Stomach (tissue), 9 donors: ENCODE measurements around the gene ACKR3. TPM values are rescaled to one million over a fixed set of nuclear protein-coding genes. Genes with fewer than 3 reads are reported as not detected.
A peak's percentile ranks its signal among the peaks of the same experiment; 100 is the strongest.

Source experiments
- DNase-seq, 2 donors: peaks; one replicate each; pipeline versions ENCODE4 v3.0.0 to v3.0.0-alpha.2; 2013 to 2019
- H3K27ac ChIP-seq, 5 donors: fragments of 200-600 bp in 4 of 5; sonication (generic) in 4 of 5; one replicate each; pipeline ENCODE4 v1.5.1; 2013 to 2019; ENCODE audit warnings: mild to moderate bottlenecking in 1 of 5, moderate library complexity in 1 of 5
- H3K27me3 ChIP-seq, 3 donors: fragments of 200-600 bp; sonication (generic); one replicate each; pipeline ENCODE4 v1.5.1; 2017 to 2019; ENCODE audit warnings: mixed run types in 1 of 3
- H3K36me3 ChIP-seq, 4 donors: fragments of 200-600 bp; sonication (generic); 1 replicate in 3 of 4; 2 replicates in 1 of 4; pipeline ENCODE4 v1.5.1; 2016 to 2019
- H3K4me1 ChIP-seq, 4 donors: fragments of 200-600 bp; sonication (generic); one replicate each; pipeline ENCODE4 v1.5.1; 2016 to 2019
- H3K4me3 ChIP-seq, 4 donors: fragments of 200-600 bp; sonication (generic) in 3 of 4; one replicate each; pipeline ENCODE4 v1.5.1; 2016 to 2019; ENCODE audit warnings: mild to moderate bottlenecking in 1 of 4
- H3K9me3 ChIP-seq, 4 donors: fragments of 200-600 bp; sonication (generic); one replicate each; pipeline ENCODE4 v1.5.1; 2016 to 2019
- CTCF ChIP-seq, 7 experiments: fragments of 450-650 bp in 4 of 7; fragments of 200-600 bp in 3 of 7; sonication (generic) in 3 of 7; IDR thresholded peaks; one replicate each; pipeline ENCODE4 v1.5.1; 2016 to 2019; ENCODE audit warnings: antibody characterized with exemption in 7 of 7, control low read depth in 2 of 7, mild to moderate bottlenecking in 1 of 7
- EP300 ChIP-seq: sonication (generic); formaldehyde crosslinking; IDR thresholded peaks from one replicate; pipeline ENCODE4 v1.6.1; 2017; ENCODE audit warnings: antibody characterized with exemption
- POLR2A ChIP-seq, 4 donors: fragments of 450-650 bp; IDR thresholded peaks; one replicate each; pipeline ENCODE4 v1.6.1; 2016; ENCODE audit warnings: antibody characterized with exemption in 4 of 4, control low read depth in 2 of 4, mild to moderate bottlenecking in 1 of 4, moderate library complexity in 1 of 4
- POLR2AphosphoS5 ChIP-seq, 3 donors: sonication (generic); formaldehyde crosslinking; IDR thresholded peaks; one replicate each; pipeline ENCODE4 v1.6.1; 2016; ENCODE audit warnings: antibody characterized with exemption in 3 of 3
- WGBS, 5 donors: extraction: QIAGEN DNeasy Blood & Tissue Kit in 3 of 5; methylation state at CpG; one replicate each; pipeline versions ENCODE4 v1.1.5 to v1.1.7; 2013 to 2018; 5-methylcytosine and 5-hydroxymethylcytosine counted together
- intact Hi-C: fragments of 100-400 bp; cut with DNase I; formaldehyde crosslinking; loops from one replicate; pipeline ENCODE4 v1.15.1; 2023; ENCODE audit warnings: low total_unique reads
- polyA plus RNA-seq, 3 donors: library from polyadenylated mRNA; stranded (reverse); fragments of 200-250 nt; gene quantifications; one replicate each; pipeline ENCODE4 v1.2.3, GENCODE V29; 2013
- total RNA-seq, 5 donors: library from RNA; depleted of rRNA; stranded (reverse); fragments of >200 nt; gene quantifications; one replicate each; pipeline versions ENCODE4 v1.1.0 to v1.2.3, GENCODE V29; 2014 to 2016
- donor health status: healthy with polysubstance abuse.
- donor health status: Bipolar disorder and iron deficiency.
- donor health status: healthy.

The ACKR3 gene
- total and polyA plus RNA-seq, 8 donors = 5.0 to 35.0 (median 10.4) TPM

DNA sequence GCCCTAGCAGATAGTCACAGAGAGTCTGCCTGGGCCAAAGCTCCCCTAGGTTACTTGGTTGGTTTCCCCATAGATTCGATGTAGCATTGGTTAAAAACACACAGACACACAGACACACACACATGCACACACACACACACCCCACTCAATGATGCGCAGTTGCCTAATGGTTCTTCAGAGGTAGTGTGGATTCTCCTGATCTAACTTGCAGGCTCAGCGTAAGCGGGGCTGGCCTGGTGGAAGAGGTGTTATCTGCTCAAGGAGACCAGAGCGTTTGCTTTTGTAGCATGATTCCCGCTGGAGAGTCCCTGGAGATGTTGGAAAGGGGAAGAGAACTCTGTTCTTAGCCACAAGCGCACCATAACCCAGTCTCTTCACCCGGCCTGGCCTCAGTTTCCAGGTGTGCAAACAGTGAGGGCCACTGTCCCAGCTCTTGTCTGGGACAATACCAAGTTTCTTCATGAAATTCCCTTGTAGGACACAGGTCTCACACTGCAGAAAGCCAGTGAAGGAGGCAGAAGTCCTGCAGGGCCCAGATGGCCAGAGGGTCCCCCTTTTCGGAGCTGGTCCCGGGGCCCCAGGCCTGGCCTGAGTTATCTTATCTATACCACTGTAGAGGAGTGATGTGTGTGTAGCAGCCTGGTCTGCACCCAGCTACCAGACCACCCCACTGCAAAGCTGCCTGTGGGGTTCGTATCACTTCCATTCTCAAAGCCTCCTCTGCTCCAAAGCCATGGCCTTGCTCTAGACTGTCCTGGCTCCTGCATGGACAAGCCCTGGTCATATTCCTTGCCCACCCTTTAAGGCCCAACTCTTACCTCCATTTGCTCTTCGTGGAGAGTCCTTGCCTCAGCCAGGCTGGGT, 3.7 kb downstream of the ACKR3 start:
- no peaks in the 10 kb centered on the region for H3K9me3 ChIP-seq
- no peaks in the 10 kb centered on the region for H3K36me3 ChIP-seq
- H3K27ac ChIP-seq = peak overlapping the region in 4 of 5 donors; percentile 2 to 93 (median 62)
- H3K27me3 ChIP-seq = no peaks in the 10 kb centered on the region
- TF ChIP-seq POLR2AphosphoS5 (IDR thresholded peaks at IDR 0.05) = no peak
- TF ChIP-seq POLR2A (IDR thresholded peaks at IDR 0.05) = no peak
- TF ChIP-seq EP300 = no peak
- TF ChIP-seq CTCF (IDR thresholded peaks at IDR 0.05) = no peak
- WGBS, 5 donors = 89 to 93% (median 91%) methylated on average over 12 of the region's 12 CpGs
- H3K4me3 ChIP-seq = peak overlapping the region in 2 of 4 donors; percentile 41 to 56
- H3K4me1 ChIP-seq = peaks cover 18 to 97% (median 71%) of the 10 kb centered on the region in 4 donors
- intact Hi-C loops = loop anchor here (10.0 kb wide), 1 partner anchor 228 kb away; no protein-coding TSS in a partner anchor
- DNase-seq = no peak

- peak overlapping the region in 3 of 5 donors; percentile 4 to 93 (median 22) for H3K27ac ChIP-seq
- no peaks in the 10 kb centered on the region for H3K9me3 ChIP-seq
- H3K4me3 ChIP-seq = peak overlapping the region in 1 of 4 donors; percentile 4
- no peaks in the 10 kb centered on the region for H3K36me3 ChIP-seq
- peaks cover 15 to 97% (median 71%) of the 10 kb centered on the region in 4 donors for H3K4me1 ChIP-seq
- DNase-seq = no peak
- 92 to 96% (median 95%) methylated on average over 14 of the region's 14 CpGs for WGBS, 5 donors
- TF ChIP-seq EP300 (no peak), POLR2AphosphoS5 (IDR thresholded peaks at IDR 0.05) (no peak), POLR2A (IDR thresholded peaks at IDR 0.05) (no peak), CTCF (IDR thresholded peaks at IDR 0.05) (no peak)
- no peaks in the 10 kb centered on the region for H3K27me3 ChIP-seq
- intact Hi-C loops = loop anchor here (10.0 kb wide), 1 partner anchor 229 kb away; no protein-coding TSS in a partner anchor
Measured at GRCh38 chr2:236574000-236574399, 4.4 kb downstream of the ACKR3 start.

GRCh38 chr2:236574424-236575145, 5.0 kb downstream of the ACKR3 start:
- Histone ChIP-seq H3K27ac (peak overlapping the region in 2 of 5 donors; percentile 22 to 93), H3K4me1 (peaks cover 16 to 97% (median 70%) of the 10 kb centered on the region in 4 donors), H3K4me3 (peak overlapping the region in 2 of 4 donors; percentile 4 to 13), H3K27me3 (no peaks in the 10 kb centered on the region), H3K9me3 (no peaks in the 10 kb centered on the region), H3K36me3 (no peaks in the 10 kb centered on the region)
- TF ChIP-seq POLR2A (IDR thresholded peaks at IDR 0.05) (no peak), EP300 (no peak), CTCF (IDR thresholded peaks at IDR 0.05) (no peak), POLR2AphosphoS5 (IDR thresholded peaks at IDR 0.05) (no peak)
- WGBS, 5 donors = 72 to 80% (median 74%) methylated on average over 18 of the region's 18 CpGs
- no peak for DNase-seq
- intact Hi-C loops = loop anchor here (10.0 kb wide), 1 partner anchor 230 kb away; no protein-coding TSS in a partner anchor

- H3K36me3 ChIP-seq = peaks cover 1 to 4% (median 3%) of the 10 kb centered on the region in 4 donors
- H3K27me3 ChIP-seq = no peaks in the 10 kb centered on the region
- intact Hi-C loops = loop anchor here (10.0 kb wide), 1 partner anchor 231 kb away; no protein-coding TSS in a partner anchor
- H3K4me1 ChIP-seq = peaks cover 18 to 97% (median 65%) of the 10 kb centered on the region in 4 donors
- peak overlapping the region in 4 of 5 donors; percentile 12 to 93 (median 57) for H3K27ac ChIP-seq
- 77 to 91% (median 88%) methylated on average over 11 of the region's 11 CpGs for WGBS, 5 donors
- H3K4me3 ChIP-seq = no peak overlapping the region
- no peaks in the 10 kb centered on the region for H3K9me3 ChIP-seq
- DNase-seq = no peak
- TF ChIP-seq POLR2AphosphoS5 (IDR thresholded peaks at IDR 0.05) (no peak), EP300 (no peak), POLR2A (IDR thresholded peaks at IDR 0.05) (no peak), CTCF (IDR thresholded peaks at IDR 0.05) (no peak)
Measured at GRCh38 chr2:236575510-236575909, 5.9 kb downstream of the ACKR3 start.
